Activated CD8-positive, alpha-beta memory T cell treated with anti-CD3 and anti-CD28 coated beads, Interleukin-2, amount 10 ng/mL, durations not matched to agents 7 days and 5 days (primary cell): ENCODE results near the gene MCTP1. TPM values are rescaled to one million over a fixed set of nuclear protein-coding genes. Genes with fewer than 3 reads are reported as not detected.

Experiments
- ATAC-seq: fragments of 150-1000 bp; cut with Tn5 transposase; one replicate; pipeline ENCODE4 v1.10.0; 2021; ENCODE audit warnings: moderate library complexity
- CTCF ChIA-PET: fragments of 350-600 bp; sonication (Branson Sonifier 250); formaldehyde crosslinking; loops from one replicate; lab custom pipeline; 2021; ENCODE audit warnings: antibody characterized with exemption; lab: Charles Lee
- DNase-seq: peaks from one replicate; pipeline ENCODE4 v3.0.0-alpha.2; 2020
- H3K27ac Mint-ChIP-seq: one replicate; pipeline ENCODE4 v1.8.0; 2021; ENCODE audit warnings: mild to moderate bottlenecking, mixed read lengths
- H3K27me3 Mint-ChIP-seq: one replicate; pipeline ENCODE4 v1.8.0; 2021; ENCODE audit warnings: mixed read lengths
- H3K36me3 Mint-ChIP-seq: one replicate; pipeline ENCODE4 v1.8.0; 2021; ENCODE audit warnings: mild to moderate bottlenecking, mixed read lengths
- H3K4me1 Mint-ChIP-seq: one replicate; pipeline ENCODE4 v1.8.0; 2021; ENCODE audit warnings: mixed read lengths
- H3K4me3 Mint-ChIP-seq: one replicate; pipeline ENCODE4 v1.8.0; 2021; ENCODE audit warnings: mild to moderate bottlenecking, moderate library complexity, mixed read lengths
- H3K9me3 Mint-ChIP-seq: one replicate; pipeline ENCODE4 v1.8.0; 2022; ENCODE audit warnings: low read depth, mixed read lengths
- total RNA-seq, 2 experiments: library from RNA; stranded (reverse); gene quantifications; one replicate each; pipeline ENCODE4 v1.2.3, GENCODE V29; 2021

MCTP1 gene
- total RNA-seq, 2 experiments from 2014 or later = not detected

DNA sequence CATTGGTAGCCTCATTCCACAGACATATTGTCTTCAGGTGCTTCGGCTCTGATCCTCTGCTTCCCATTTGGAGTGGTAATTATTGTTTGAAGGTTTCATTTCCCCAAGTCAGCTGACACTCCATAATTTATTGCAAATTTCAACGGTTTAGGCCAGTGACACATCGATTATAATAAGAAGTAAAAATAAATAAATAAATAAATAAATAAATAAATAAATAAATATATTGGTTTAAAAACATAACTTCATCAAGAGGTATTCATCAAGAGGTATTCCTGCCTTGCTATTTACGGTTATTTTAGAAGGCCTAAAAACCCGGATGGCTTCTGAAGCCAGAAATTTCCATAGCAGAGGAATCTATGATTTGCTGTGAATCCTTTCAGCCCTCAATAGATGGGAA lies 393.3 kb downstream of the MCTP1 start:
- no peak overlapping the region for H3K4me3 Mint-ChIP-seq
- peaks cover 13% of the 10 kb centered on the region for H3K27me3 Mint-ChIP-seq
- ATAC-seq = no peak
- CTCF ChIA-PET = no interaction called here
- no peak for DNase-seq
- H3K4me1 Mint-ChIP-seq = no peaks in the 10 kb centered on the region
- no peak overlapping the region for H3K27ac Mint-ChIP-seq
- H3K9me3 Mint-ChIP-seq = no peaks in the 10 kb centered on the region
- H3K36me3 Mint-ChIP-seq = no peaks in the 10 kb centered on the region

GRCh38 chr5:94890907-94891306 lies 394.0 kb downstream of the MCTP1 start:
- Mint-ChIP-seq H3K9me3 (no peaks in the 10 kb centered on the region), H3K27me3 (peaks cover 10% of the 10 kb centered on the region), H3K4me3 (no peak overlapping the region), H3K36me3 (no peaks in the 10 kb centered on the region), H3K4me1 (no peaks in the 10 kb centered on the region), H3K27ac (no peak overlapping the region)
- no peak for ATAC-seq
- CTCF ChIA-PET = no interaction called here
- no peak for DNase-seq

DNA sequence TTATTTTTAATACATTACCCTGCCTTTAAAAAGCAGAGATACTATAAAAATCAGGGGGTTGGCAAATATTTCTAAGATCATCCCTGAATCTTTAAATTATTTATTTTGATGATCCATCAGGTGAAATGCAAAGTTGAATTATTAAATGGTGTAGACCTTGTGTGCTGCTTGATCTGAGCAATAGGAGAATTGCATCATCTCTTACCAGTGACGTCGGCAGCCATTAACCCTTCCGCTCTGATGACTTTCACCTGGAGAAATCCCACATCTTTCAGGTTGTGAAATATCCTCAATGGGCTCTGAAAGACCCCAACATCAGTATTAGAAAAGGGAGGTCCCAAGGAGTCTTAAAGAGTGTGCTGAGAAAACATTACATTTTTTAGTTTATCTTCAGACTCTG lies 396.2 kb downstream of the MCTP1 start:
- H3K4me1 Mint-ChIP-seq = no peaks in the 10 kb centered on the region
- H3K36me3 Mint-ChIP-seq = no peaks in the 10 kb centered on the region
- no peaks in the 10 kb centered on the region for H3K9me3 Mint-ChIP-seq
- H3K27me3 Mint-ChIP-seq = peaks cover 13% of the 10 kb centered on the region
- no peak overlapping the region for H3K27ac Mint-ChIP-seq
- no peak for DNase-seq
- no peak overlapping the region for H3K4me3 Mint-ChIP-seq
- no peak for ATAC-seq
- CTCF ChIA-PET = interaction anchor here (1.2 kb wide), 1 partner anchor 20 kb away, joined by 3 read pairs; no protein-coding TSS in a partner anchor

GRCh38 chr5:94885931-94886330 lies 399.0 kb downstream of the MCTP1 start:
- H3K9me3 Mint-ChIP-seq = no peaks in the 10 kb centered on the region
- no peaks in the 10 kb centered on the region for H3K4me1 Mint-ChIP-seq
- H3K36me3 Mint-ChIP-seq = no peaks in the 10 kb centered on the region
- no peak overlapping the region for H3K27ac Mint-ChIP-seq
- H3K4me3 Mint-ChIP-seq = no peak overlapping the region
- DNase-seq (no peak), ATAC-seq (no peak)
- CTCF ChIA-PET = no interaction called here
- H3K27me3 Mint-ChIP-seq = peaks cover 11% of the 10 kb centered on the region

DNA sequence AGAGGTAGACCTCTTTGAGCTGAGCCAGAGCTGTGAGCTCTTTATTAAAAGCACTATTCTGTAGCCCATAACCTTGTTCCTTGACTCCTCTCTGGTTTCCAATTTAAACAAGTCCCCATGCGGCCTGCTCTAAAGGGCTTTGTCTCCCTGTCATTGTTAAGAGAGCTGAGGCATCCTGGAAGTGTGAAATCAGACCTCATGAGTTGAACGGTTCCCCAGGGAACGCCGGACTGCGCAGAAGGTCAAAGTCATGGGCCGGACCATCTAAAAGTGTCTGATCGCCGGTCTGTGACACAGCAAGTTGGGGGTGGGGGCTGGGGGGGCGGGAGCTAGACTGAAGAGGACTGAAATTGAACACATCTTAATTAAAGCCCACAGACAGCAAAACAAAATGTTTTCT lies 400.6 kb downstream of the MCTP1 start:
- no peaks in the 10 kb centered on the region for H3K9me3 Mint-ChIP-seq
- DNase-seq (no peak), ATAC-seq (no peak)
- CTCF ChIA-PET = no interaction called here
- H3K4me1 Mint-ChIP-seq = no peaks in the 10 kb centered on the region
- H3K36me3 Mint-ChIP-seq = no peaks in the 10 kb centered on the region
- no peak overlapping the region for H3K4me3 Mint-ChIP-seq
- no peak overlapping the region for H3K27ac Mint-ChIP-seq
- peaks cover 16% of the 10 kb centered on the region for H3K27me3 Mint-ChIP-seq

- Mint-ChIP-seq H3K4me1 (no peaks in the 10 kb centered on the region), H3K36me3 (no peaks in the 10 kb centered on the region), H3K27ac (no peak overlapping the region), H3K9me3 (no peaks in the 10 kb centered on the region), H3K27me3 (peaks cover 12% of the 10 kb centered on the region), H3K4me3 (no peak overlapping the region)
- ATAC-seq (no peak), DNase-seq (no peak)
- CTCF ChIA-PET = no interaction called here
Observed at GRCh38 chr5:94872526-94872925, 412.4 kb downstream of the MCTP1 start.

GRCh38 chr5:94870511-94871183 lies 414.2 kb downstream of the MCTP1 start:
- no peak overlapping the region for H3K27ac Mint-ChIP-seq
- no peaks in the 10 kb centered on the region for H3K4me1 Mint-ChIP-seq
- H3K36me3 Mint-ChIP-seq = no peaks in the 10 kb centered on the region
- CTCF ChIA-PET = interaction anchor here (1.1 kb wide), 1 partner anchor 20 kb away, joined by 3 read pairs; no protein-coding TSS in a partner anchor
- peaks cover 9% of the 10 kb centered on the region for H3K27me3 Mint-ChIP-seq
- no peak for DNase-seq
- no peak overlapping the region for H3K4me3 Mint-ChIP-seq
- H3K9me3 Mint-ChIP-seq = no peaks in the 10 kb centered on the region
- ATAC-seq = no peak

DNA sequence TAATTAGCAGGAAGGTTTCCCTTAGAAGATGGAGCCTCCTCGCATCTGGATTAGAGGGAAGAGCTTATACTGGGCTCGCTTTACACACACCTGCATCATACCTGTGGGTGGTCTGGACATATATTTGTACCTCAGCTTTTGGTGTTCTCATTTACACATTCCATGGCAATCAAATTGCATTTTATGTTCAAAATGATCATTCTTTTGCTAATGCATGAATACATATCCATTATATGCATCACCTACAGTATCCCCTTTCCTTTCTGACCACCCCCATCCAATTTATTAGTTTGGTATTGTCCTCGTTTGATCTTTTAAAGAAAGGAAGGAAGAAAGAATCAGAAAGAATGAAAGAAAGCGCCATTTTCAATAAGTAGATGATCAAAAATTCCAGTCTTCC lies 415.0 kb downstream of the MCTP1 start:
- Mint-ChIP-seq H3K4me1 (no peaks in the 10 kb centered on the region), H3K4me3 (no peak overlapping the region), H3K27me3 (peaks cover 9% of the 10 kb centered on the region), H3K27ac (no peak overlapping the region), H3K36me3 (no peaks in the 10 kb centered on the region), H3K9me3 (no peaks in the 10 kb centered on the region)
- no peak for ATAC-seq
- CTCF ChIA-PET = no interaction called here
- no peak for DNase-seq

GRCh38 chr5:94863951-94864350 lies 420.9 kb downstream of the MCTP1 start:
- no peak overlapping the region for H3K4me3 Mint-ChIP-seq
- no peaks in the 10 kb centered on the region for H3K4me1 Mint-ChIP-seq
- H3K9me3 Mint-ChIP-seq = no peaks in the 10 kb centered on the region
- ATAC-seq (no peak), DNase-seq (no peak)
- CTCF ChIA-PET = no interaction called here
- H3K36me3 Mint-ChIP-seq = no peaks in the 10 kb centered on the region
- no peak overlapping the region for H3K27ac Mint-ChIP-seq
- H3K27me3 Mint-ChIP-seq = peaks cover 19% of the 10 kb centered on the region

DNA sequence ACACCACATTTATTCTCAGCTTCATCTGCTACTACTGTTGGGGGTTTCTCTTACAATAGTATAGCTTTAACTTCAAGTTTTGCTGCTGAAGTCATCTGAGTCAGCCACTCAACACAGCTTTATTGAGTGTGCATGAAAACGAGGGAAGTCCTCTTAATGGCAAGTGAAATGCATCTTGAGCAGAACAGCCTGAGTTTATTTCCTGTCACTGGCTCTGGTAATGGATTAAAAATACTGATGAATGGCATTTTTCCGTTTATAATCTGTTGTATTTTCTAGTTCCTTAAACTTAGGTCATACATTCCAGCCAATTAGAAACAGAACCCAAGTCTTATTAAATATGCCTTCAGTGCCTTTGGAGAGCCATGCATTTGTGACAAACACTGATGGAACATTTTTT lies 427.8 kb downstream of the MCTP1 start:
- Mint-ChIP-seq H3K9me3 (no peaks in the 10 kb centered on the region), H3K27ac (no peak overlapping the region), H3K27me3 (peaks cover 5% of the 10 kb centered on the region), H3K4me1 (no peaks in the 10 kb centered on the region), H3K36me3 (no peaks in the 10 kb centered on the region), H3K4me3 (no peak overlapping the region)
- DNase-seq = no peak
- ATAC-seq = no peak
- CTCF ChIA-PET = no interaction called here

DNA sequence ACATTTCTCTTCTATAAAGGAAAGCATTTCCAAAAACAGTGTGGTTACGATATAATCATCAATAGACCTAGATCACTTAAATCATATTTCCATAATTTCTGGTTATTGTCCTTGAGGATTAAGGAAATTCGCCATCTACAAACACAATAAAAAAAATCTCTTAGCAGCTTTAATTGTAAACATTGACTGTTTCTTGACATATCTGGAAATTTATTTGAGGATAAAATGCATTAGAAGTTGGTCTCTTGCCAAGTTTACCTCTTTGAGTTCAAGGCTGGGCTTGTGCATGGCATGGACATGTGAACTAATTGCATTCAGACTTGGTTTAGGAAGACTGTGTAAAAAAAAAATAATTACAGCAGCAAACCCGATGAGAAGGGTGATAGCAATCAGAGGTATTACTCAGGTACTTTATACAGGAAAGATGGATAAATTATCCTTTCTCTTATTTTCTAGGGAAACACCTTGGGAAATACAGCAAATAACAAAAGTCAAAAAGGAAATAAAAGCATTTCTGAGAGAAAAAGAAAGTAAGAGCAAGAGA lies 428.6 kb downstream of the MCTP1 start:
- H3K27ac Mint-ChIP-seq = no peak overlapping the region
- no peaks in the 10 kb centered on the region for H3K9me3 Mint-ChIP-seq
- H3K4me3 Mint-ChIP-seq = no peak overlapping the region
- DNase-seq (no peak), ATAC-seq (no peak)
- H3K27me3 Mint-ChIP-seq = peaks cover 5% of the 10 kb centered on the region
- no peaks in the 10 kb centered on the region for H3K4me1 Mint-ChIP-seq
- CTCF ChIA-PET = no interaction called here
- no peaks in the 10 kb centered on the region for H3K36me3 Mint-ChIP-seq

- H3K4me3 Mint-ChIP-seq = no peak overlapping the region
- DNase-seq (no peak), ATAC-seq (no peak)
- no peak overlapping the region for H3K27ac Mint-ChIP-seq
- H3K9me3 Mint-ChIP-seq = no peaks in the 10 kb centered on the region
- H3K27me3 Mint-ChIP-seq = no peaks in the 10 kb centered on the region
- CTCF ChIA-PET = no interaction called here
- no peaks in the 10 kb centered on the region for H3K36me3 Mint-ChIP-seq
- no peaks in the 10 kb centered on the region for H3K4me1 Mint-ChIP-seq
Observed at GRCh38 chr5:94855543-94855942, 429.4 kb downstream of the MCTP1 start.

GRCh38 chr5:94853120-94853519 lies 431.8 kb downstream of the MCTP1 start:
- H3K4me3 Mint-ChIP-seq = no peak overlapping the region
- DNase-seq (no peak), ATAC-seq (no peak)
- CTCF ChIA-PET = interaction anchor here (1.0 kb wide), 1 partner anchor 11 kb away, joined by 3 read pairs; no protein-coding TSS in a partner anchor
- no peaks in the 10 kb centered on the region for H3K27me3 Mint-ChIP-seq
- H3K4me1 Mint-ChIP-seq = no peaks in the 10 kb centered on the region
- no peak overlapping the region for H3K27ac Mint-ChIP-seq
- no peaks in the 10 kb centered on the region for H3K9me3 Mint-ChIP-seq
- no peaks in the 10 kb centered on the region for H3K36me3 Mint-ChIP-seq

- Mint-ChIP-seq H3K4me3 (no peak overlapping the region), H3K27ac (no peak overlapping the region), H3K4me1 (peaks cover 8% of the 10 kb centered on the region), H3K36me3 (no peaks in the 10 kb centered on the region), H3K27me3 (no peaks in the 10 kb centered on the region), H3K9me3 (no peaks in the 10 kb centered on the region)
- CTCF ChIA-PET = interaction anchor here (1.2 to 1.9 kb wide), 6 partner anchors 10 to 113 kb away, joined by 3 to 17 read pairs (median 4); no protein-coding TSS in a partner anchor
- no peak for ATAC-seq
- no peak for DNase-seq
Observed at GRCh38 chr5:94850960-94851359, 433.9 kb downstream of the MCTP1 start.
